K562 (cell line): Measurements from ENCODE around the gene DPH7. TPM values are rescaled to one million over a fixed set of nuclear protein-coding genes. Genes with fewer than 3 reads are reported as not detected.
"Not testable (repeated sequence)": the region's sequence is repeated elsewhere in the genome, so short reads cannot be mapped to it uniquely, and the experiment has no call there.

ENCODE experiments used
- ATAC-seq: fragments of 200-7000 bp; cut with Tn5 transposase; 3 replicates; pipeline ENCODE4 v1.9.1; 2020; ENCODE audit warnings: moderate library complexity
- BruUV-seq: library from RNA; stranded (reverse); fragments of 400-500 nt; replicated peaks from 2 replicates; lab custom pipeline; 2021; lab: Mats Ljungman, UMichigan
- CTCF ChIA-PET: fragments of 300-600 bp; formaldehyde crosslinking; extraction: SDS; loops from one replicate; lab custom pipeline; 2021; ENCODE audit warnings: low intra/inter-chr PET ratio; lab: Yijun Ruan, JAX
- POLR2A ChIA-PET: fragments of 300-600, 350-650 bp; sonication (Branson Sonifier 250); formaldehyde crosslinking; extraction: SDS; loops from one replicate; lab custom pipeline; 2021; ENCODE audit warnings: antibody characterized with exemption, inconsistent platforms; lab: Yijun Ruan, JAX
- DNase-seq, 4 experiments: peaks; one replicate each; pipeline versions ENCODE4 v3.0.0 to v3.0.0-alpha.2; 2011 to 2018; ENCODE audit warnings: low spot score in 3 of 4, mixed read lengths in 3 of 4; ENCODE audit errors: extremely low read depth in 1 of 4
- FAIRE-seq: peaks from 2 replicates; lab custom pipeline; 2011; peaks lifted over from hg19 to GRCh38; lab: Jason Lieb, UNC
- H2AFZ ChIP-seq: 2 replicates; pipeline ENCODE4 v1.6.0; 2011; ENCODE audit warnings: low read depth, low read length, control low read depth, inconsistent platforms
- H3K27ac ChIP-seq: fragments of 200-600 bp; 3 replicates; pipeline ENCODE4 v1.8.0; 2011; ENCODE audit warnings: low read depth, mild to moderate bottlenecking, control low read depth, inconsistent platforms, low read length, moderate library complexity, mixed read lengths; ENCODE audit errors: extremely low read depth
- H3K27me3 ChIP-seq, 2 experiments: fragments of 300-600 bp in 1 of 2; 2 replicates in 1 of 2; 3 replicates in 1 of 2; pipeline versions ENCODE4 v1.6.0 to v1.8.0; 2011; ENCODE audit warnings: inconsistent platforms in 2 of 2, low read length in 2 of 2, mild to moderate bottlenecking in 1 of 2, mixed read lengths in 1 of 2, moderate library complexity in 1 of 2; ENCODE audit not compliant: control insufficient read depth in 2 of 2, insufficient read depth in 2 of 2
- H3K36me3 ChIP-seq: fragments of 300-600 bp; 3 replicates; pipeline ENCODE4 v1.8.0; 2011; ENCODE audit warnings: mild to moderate bottlenecking, low read length, inconsistent platforms; ENCODE audit not compliant: control insufficient read depth, insufficient read depth
- H3K4me1 ChIP-seq, 2 experiments: fragments of 200-600 bp in 1 of 2; replicated peaks in 1 of 2; 2 replicates in 1 of 2; 3 replicates in 1 of 2; pipeline versions ENCODE4 v1.5.1 to v1.8.0; 2011; ENCODE audit warnings: inconsistent platforms in 2 of 2, low read length in 2 of 2, mild to moderate bottlenecking in 1 of 2, mixed read lengths in 1 of 2, moderate library complexity in 1 of 2; ENCODE audit not compliant: control insufficient read depth in 2 of 2, insufficient read depth in 2 of 2
- H3K4me2 ChIP-seq: 2 replicates; pipeline ENCODE4 v1.6.1; 2011; ENCODE audit warnings: low read length, control low read depth, inconsistent platforms, mixed read lengths; ENCODE audit not compliant: insufficient read depth
- H3K4me3 ChIP-seq: fragments of 200-600 bp; sonication (generic), shearing (Covaris generic); 2 replicates; pipeline ENCODE4 v1.5.1; 2016; ENCODE audit warnings: control low read depth, inconsistent platforms
- H3K79me2 ChIP-seq: fragments of 200-600 bp; 3 replicates; pipeline ENCODE4 v1.8.0; 2011; ENCODE audit warnings: low read length, inconsistent platforms; ENCODE audit not compliant: control insufficient read depth, insufficient read depth
- H3K9ac ChIP-seq, 2 experiments: 2 replicates each; pipeline versions ENCODE4 v1.6.0 to v1.6.1; 2011; ENCODE audit warnings: low read depth in 2 of 2, low read length in 2 of 2, control low read depth in 1 of 2, inconsistent platforms in 1 of 2, mild to moderate bottlenecking in 1 of 2, mixed read lengths in 1 of 2; ENCODE audit not compliant: insufficient read depth in 1 of 2
- H3K9me1 ChIP-seq: one replicate; pipeline ENCODE4 v1.6.0; 2011; ENCODE audit warnings: inconsistent platforms, mild to moderate bottlenecking, low read length, moderate library complexity; ENCODE audit not compliant: control insufficient read depth, insufficient read depth
- H3K9me3 ChIP-seq: replicated peaks from 2 replicates; pipeline ENCODE4 v1.5.1; 2011; ENCODE audit warnings: low read depth, low read length, inconsistent platforms; ENCODE audit not compliant: control insufficient read depth, insufficient read depth
- H4K20me1 ChIP-seq: replicated peaks from 2 replicates; pipeline ENCODE4 v1.6.1; 2011; ENCODE audit warnings: low read length, inconsistent platforms, mixed read lengths; ENCODE audit not compliant: control insufficient read depth, insufficient read depth
- GABPA ChIP-seq: fragments of 200-800 bp; sonication (Bioruptor generic); conservative IDR thresholded peaks from 2 replicates; pipeline ENCODE4 v1.6.1; 2016; ENCODE audit warnings: low read depth, missing genetic modification characterization, missing compliant biosample characterization
- ZBTB9 ChIP-seq: fragments of 450-650 bp; formaldehyde crosslinking; IDR thresholded peaks from 2 replicates; pipeline ENCODE4 v1.4.0; 2020; ENCODE audit warnings: mild to moderate bottlenecking, moderate library complexity
- ZNF184 ChIP-seq: sonication (generic); formaldehyde crosslinking; IDR thresholded peaks from 2 replicates; pipeline ENCODE4 v1.5.0; 2020; ENCODE audit warnings: missing genetic modification reagents
- WGBS: fragments of 100-300 bp; shearing (Covaris generic); methylation state at CpG from one replicate; pipeline ENCODE4 v1.1.6; 2016; ENCODE audit warnings: low coverage, mixed read lengths; ENCODE audit not compliant: insufficient coverage; ENCODE audit errors: missing lambda C conversion rate; 5-methylcytosine and 5-hydroxymethylcytosine counted together
- in situ Hi-C: fragments of 300-500 bp; cut with MboI; formaldehyde crosslinking; loops from 4 replicates; pipeline ENCODE4 v1.15.0; 2018; ENCODE audit warnings: inconsistent platforms, mixed read lengths
- intact Hi-C: fragments of 100-400 bp; cut with micrococcal nuclease; formaldehyde crosslinking; loops from 2 replicates; pipeline ENCODE4 v1.14.2; 2022
- polyA plus RNA-seq, 8 experiments: library from polyadenylated mRNA; depleted of rRNA in 4 of 8; stranded (reverse) in 5 of 8; unstranded in 3 of 8; fragments of >200 nt; fragmentation: Nextera tagmentation in 2 of 8; fragmentation: Illumina TruSeq in 1 of 8; extraction: Ambion mirVana in 2 of 8; extraction: Trizol in 1 of 8; gene quantifications; 2 replicates each; pipeline versions ENCODE4 v1.2.1 to v1.2.3, GENCODE V29; 2011 to 2014; ENCODE audit warnings: inconsistent platforms in 1 of 8, missing spikeins in 1 of 8
- total RNA-seq, 7 experiments: library from RNA; depleted of rRNA in 6 of 7; stranded (reverse); fragments of >200 nt in 6 of 7; fragmentation: Illumina TruSeq in 2 of 7; extraction: Trizol in 2 of 7; gene quantifications; 2 replicates each; pipeline versions ENCODE4 v1.2.1 to v1.2.3, GENCODE V29; 2011 to 2021; ENCODE audit warnings: low replicate concordance in 1 of 7

The DPH7 gene
- total and polyA plus RNA-seq, 9 of the 15 experiments (the other 6 are each of a cell fraction or from before 2014, with no cell fraction given) = 13.9 to 68.6 (median 41.3) TPM

GRCh38 chr9:137536594-137537131 lies 42.1 kb downstream of the DPH7 start:
- CTCF ChIA-PET, H3K9me1 ChIP-seq, H3K27ac ChIP-seq, H3K4me3 ChIP-seq, BruUV-seq, H3K79me2 ChIP-seq, H3K27me3 ChIP-seq, H3K9ac ChIP-seq, FAIRE-seq, POLR2A ChIA-PET, H3K4me2 ChIP-seq, H3K36me3 ChIP-seq, in situ Hi-C loops, ATAC-seq, H4K20me1 ChIP-seq, H3K9me3 ChIP-seq: not testable (repeated sequence)
- DNase-seq = peak in 1 of 4 experiments; percentile 26
- Histone ChIP-seq H3K4me1 (peaks cover 11 to 29% of the 10 kb centered on the region in 2 experiments; a peak in 4 of 5 replicates), H2AFZ (peak overlapping the region; percentile 47)
- intact Hi-C loops = loop anchor here (10.0 kb wide), 1 partner anchor 92 kb away; the partner anchor contains the start of gene ENTPD8
- TF ChIP-seq ZNF184 (CRISPR knock-in tag) (peak; percentile 56; the same call in 1 of the 2 replicates), GABPA (tag) (peak; percentile 53), ZBTB9 (CRISPR knock-in tag) (peak; percentile 98)
- 59% methylated on average over 16 of the region's 16 CpGs for WGBS
